Neural cell (in vitro differentiated cells): Measurements from ENCODE around the gene MEGF6. TPM values are rescaled to one million over a fixed set of nuclear protein-coding genes. Genes with fewer than 3 reads are reported as not detected.

Experiments used
- H2AFZ ChIP-seq: fragments of 200-600, 300-800 bp; sonication (generic), shearing (Covaris generic); 2 replicates; pipeline ENCODE4 v1.6.0; 2014; ENCODE audit warnings: low read depth, mild to moderate bottlenecking, antibody characterized with exemption, low read length, moderate library complexity
- H3F3A ChIP-seq: fragments of 200-600 bp; shearing (Covaris generic); 2 replicates; pipeline ENCODE4 v1.6.1; 2016; ENCODE audit warnings: mild to moderate bottlenecking, moderate library complexity, mixed read lengths, antibody characterized with exemption, low read length; ENCODE audit not compliant: insufficient read depth, poor library complexity, severe bottlenecking
- H3K27ac ChIP-seq: fragments of 200-600, 300-800 bp; sonication (generic), shearing (Covaris generic); 2 replicates; pipeline ENCODE4 v1.5.1; 2014; ENCODE audit warnings: mild to moderate bottlenecking, low read length, moderate library complexity
- H3K27me3 ChIP-seq: fragments of 300-800, 200-600 bp; sonication (generic), shearing (Covaris generic); 2 replicates; pipeline ENCODE4 v1.6.0; 2014; ENCODE audit warnings: mild to moderate bottlenecking, low read depth, low read length, moderate library complexity; ENCODE audit not compliant: insufficient read depth
- H3K36me3 ChIP-seq: fragments of 300-800, 200-600 bp; sonication (generic), shearing (Covaris generic); 2 replicates; pipeline ENCODE4 v1.5.1; 2014; ENCODE audit warnings: mild to moderate bottlenecking, antibody characterized with exemption, low read length, moderate library complexity; ENCODE audit not compliant: insufficient read depth
- H3K4me2 ChIP-seq: fragments of 300-800, 200-600 bp; sonication (generic), shearing (Covaris generic); 2 replicates; pipeline ENCODE4 v1.6.0; 2014; ENCODE audit warnings: mild to moderate bottlenecking, low read length
- H3K4me3 ChIP-seq: fragments of 300-800, 200-600 bp; sonication (generic), shearing (Covaris generic); 2 replicates; pipeline ENCODE4 v1.5.1; 2014; ENCODE audit warnings: mild to moderate bottlenecking, low read length, moderate library complexity
- H3K79me2 ChIP-seq: fragments of 200-600 bp; shearing (Covaris generic); replicated peaks from 2 replicates; pipeline ENCODE4 v1.6.0; 2014; ENCODE audit warnings: mild to moderate bottlenecking, low read length, moderate library complexity; ENCODE audit not compliant: insufficient read depth
- H3K9ac ChIP-seq: fragments of 300-800, 200-600 bp; sonication (generic), shearing (Covaris generic); 2 replicates; pipeline ENCODE4 v1.6.1; 2016; ENCODE audit warnings: mild to moderate bottlenecking, low read length, mixed read lengths
- H3K9me2 ChIP-seq: fragments of 200-600 bp; shearing (Covaris generic); 2 replicates; pipeline ENCODE4 v1.6.1; 2016; ENCODE audit warnings: mild to moderate bottlenecking, low read length, mixed read lengths; ENCODE audit not compliant: insufficient read depth
- H3K9me3 ChIP-seq: fragments of 200-600, 300-800 bp; sonication (generic), shearing (Covaris generic); 2 replicates; pipeline ENCODE4 v1.6.1; 2016; ENCODE audit warnings: mild to moderate bottlenecking, mixed run types, low read length, moderate library complexity, mixed read lengths
- H4K20me1 ChIP-seq: fragments of 200-600 bp; shearing (Covaris generic); 2 replicates; pipeline ENCODE4 v1.6.1; 2016; ENCODE audit warnings: mild to moderate bottlenecking, mixed run types; ENCODE audit not compliant: insufficient read depth
- CTCF ChIP-seq: fragments of 450-650 bp; IDR thresholded peaks from 2 replicates; pipeline ENCODE4 v1.5.1; 2014; ENCODE audit warnings: antibody characterized with exemption, mild to moderate bottlenecking, moderate library complexity; ENCODE audit not compliant: poor library complexity, severe bottlenecking
- EP300 ChIP-seq: fragments of 450-650 bp; conservative IDR thresholded peaks from 2 replicates; pipeline ENCODE4 v1.6.1; 2014; ENCODE audit warnings: antibody characterized with exemption, mild to moderate bottlenecking, moderate library complexity; ENCODE audit not compliant: poor library complexity, severe bottlenecking
- EZH2 ChIP-seq: fragments of 200-600, 300-800 bp; shearing (Covaris generic), sonication (generic); IDR thresholded peaks from 2 replicates; pipeline ENCODE4 v1.6.1; 2014; ENCODE audit warnings: antibody characterized with exemption, low read length, borderline replicate concordance, mild to moderate bottlenecking; ENCODE audit not compliant: insufficient read depth, poor library complexity, severe bottlenecking
- MXI1 ChIP-seq: fragments of 450-650 bp; conservative IDR thresholded peaks from 2 replicates; pipeline ENCODE4 v1.6.1; 2014; ENCODE audit warnings: antibody characterized with exemption, mild to moderate bottlenecking; ENCODE audit not compliant: poor library complexity, severe bottlenecking
- POLR2AphosphoS5 ChIP-seq: IDR thresholded peaks from 2 replicates; pipeline ENCODE4 v1.6.1; 2012
- RAD21 ChIP-seq: fragments of 450-650 bp; conservative IDR thresholded peaks from 2 replicates; pipeline ENCODE4 v1.6.1; 2014; ENCODE audit warnings: antibody characterized with exemption, mild to moderate bottlenecking, moderate library complexity
- SMC3 ChIP-seq: fragments of 450-650 bp; conservative IDR thresholded peaks from 2 replicates; pipeline ENCODE4 v1.6.1; 2014; ENCODE audit warnings: antibody characterized with exemption, mild to moderate bottlenecking, moderate library complexity; ENCODE audit not compliant: poor library complexity
- TAF1 ChIP-seq: IDR thresholded peaks from 2 replicates; pipeline ENCODE4 v1.6.1; 2012; ENCODE audit warnings: low read depth
- polyA plus RNA-seq: library from polyadenylated mRNA; depleted of rRNA; stranded (reverse); fragments of >200 nt; gene quantifications from 2 replicates; pipeline ENCODE4 v1.2.3, GENCODE V29; 2014
- TF ChIP-seq, protein P1 (sequence below): IDR thresholded peaks from 2 replicates; pipeline ENCODE4 v1.6.1; 2012; ENCODE audit warnings: borderline replicate concordance

The MEGF6 gene
- polyA plus RNA-seq, 1 donor from 2014 or later = 6.0 TPM

DNA sequence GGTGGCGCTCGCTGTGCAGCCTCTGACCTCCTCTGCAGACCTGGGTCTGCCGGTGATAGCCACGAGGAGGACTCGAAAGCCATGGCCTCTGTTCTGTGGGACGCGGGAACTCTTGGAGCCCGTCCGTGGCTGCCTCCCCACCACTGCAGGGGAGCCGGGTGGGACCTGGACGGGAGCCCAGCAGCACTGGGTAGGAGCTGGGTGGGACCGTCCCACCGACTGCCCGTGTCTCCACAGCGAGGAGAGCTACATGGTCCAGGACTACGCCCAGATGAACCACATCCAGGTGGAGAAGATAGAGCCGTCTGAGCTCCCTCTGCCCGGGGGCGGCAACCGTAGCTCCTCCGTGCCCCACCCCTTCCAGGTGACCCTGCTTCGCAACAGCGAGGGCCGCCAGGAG lies 133.1 kb downstream of the MEGF6 start:
- no peaks in the 10 kb centered on the region for H4K20me1 ChIP-seq
- no peak overlapping the region for H3K9ac ChIP-seq
- H3K27me3 ChIP-seq = no peaks in the 10 kb centered on the region
- H2AFZ ChIP-seq = no peak overlapping the region
- H3K4me2 ChIP-seq = no peak overlapping the region
- no peaks in the 10 kb centered on the region for H3F3A ChIP-seq
- H3K9me2 ChIP-seq = no peaks in the 10 kb centered on the region
- H3K36me3 ChIP-seq = no peaks in the 10 kb centered on the region
- TF ChIP-seq CTCF (no peak), RAD21 (no peak), POLR2AphosphoS5 (no peak), TAF1 (no peak), MXI1 (no peak), EZH2 (no peak), EP300 (no peak), SMC3 (no peak)
- TF ChIP-seq, protein P1, sequence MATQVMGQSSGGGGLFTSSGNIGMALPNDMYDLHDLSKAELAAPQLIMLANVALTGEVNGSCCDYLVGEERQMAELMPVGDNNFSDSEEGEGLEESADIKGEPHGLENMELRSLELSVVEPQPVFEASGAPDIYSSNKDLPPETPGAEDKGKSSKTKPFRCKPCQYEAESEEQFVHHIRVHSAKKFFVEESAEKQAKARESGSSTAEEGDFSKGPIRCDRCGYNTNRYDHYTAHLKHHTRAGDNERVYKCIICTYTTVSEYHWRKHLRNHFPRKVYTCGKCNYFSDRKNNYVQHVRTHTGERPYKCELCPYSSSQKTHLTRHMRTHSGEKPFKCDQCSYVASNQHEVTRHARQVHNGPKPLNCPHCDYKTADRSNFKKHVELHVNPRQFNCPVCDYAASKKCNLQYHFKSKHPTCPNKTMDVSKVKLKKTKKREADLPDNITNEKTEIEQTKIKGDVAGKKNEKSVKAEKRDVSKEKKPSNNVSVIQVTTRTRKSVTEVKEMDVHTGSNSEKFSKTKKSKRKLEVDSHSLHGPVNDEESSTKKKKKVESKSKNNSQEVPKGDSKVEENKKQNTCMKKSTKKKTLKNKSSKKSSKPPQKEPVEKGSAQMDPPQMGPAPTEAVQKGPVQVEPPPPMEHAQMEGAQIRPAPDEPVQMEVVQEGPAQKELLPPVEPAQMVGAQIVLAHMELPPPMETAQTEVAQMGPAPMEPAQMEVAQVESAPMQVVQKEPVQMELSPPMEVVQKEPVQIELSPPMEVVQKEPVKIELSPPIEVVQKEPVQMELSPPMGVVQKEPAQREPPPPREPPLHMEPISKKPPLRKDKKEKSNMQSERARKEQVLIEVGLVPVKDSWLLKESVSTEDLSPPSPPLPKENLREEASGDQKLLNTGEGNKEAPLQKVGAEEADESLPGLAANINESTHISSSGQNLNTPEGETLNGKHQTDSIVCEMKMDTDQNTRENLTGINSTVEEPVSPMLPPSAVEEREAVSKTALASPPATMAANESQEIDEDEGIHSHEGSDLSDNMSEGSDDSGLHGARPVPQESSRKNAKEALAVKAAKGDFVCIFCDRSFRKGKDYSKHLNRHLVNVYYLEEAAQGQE = no peak
- H3K27ac ChIP-seq = no peak overlapping the region
- no peaks in the 10 kb centered on the region for H3K79me2 ChIP-seq
- no peaks in the 10 kb centered on the region for H3K9me3 ChIP-seq
- H3K4me3 ChIP-seq = no peak overlapping the region

GRCh38 chr1:3477241-3477995 lies 133.9 kb downstream of the MEGF6 start:
- Histone ChIP-seq H3K36me3 (no peaks in the 10 kb centered on the region), H4K20me1 (no peaks in the 10 kb centered on the region), H3K9me3 (no peaks in the 10 kb centered on the region), H3K27ac (no peak overlapping the region), H3K4me3 (no peak overlapping the region), H3K79me2 (no peaks in the 10 kb centered on the region), H3K27me3 (no peaks in the 10 kb centered on the region), H3K9ac (no peak overlapping the region), H3F3A (no peaks in the 10 kb centered on the region), H3K9me2 (no peaks in the 10 kb centered on the region), H3K4me2 (no peak overlapping the region), H2AFZ (no peak overlapping the region)
- TF ChIP-seq TAF1 = no peak
- TF ChIP-seq SMC3 = no peak
- TF ChIP-seq POLR2AphosphoS5 = no peak
- TF ChIP-seq CTCF = no peak
- no peak for TF ChIP-seq RAD21
